ENCODE results near the gene NEDD8.

NEDD8 gene

GRCh38 chr14:24215495-24216344 is 16.4 kb downstream of the NEDD8 start, which contains the start of gene MDP1 (continued):
- TF ChIP-seq ZSCAN18 (tag by site-specific recombination; IDR thresholded peaks at IDR 0.05) (no peak; the same call in 1 of the 2 replicates), HOXA7 (CRISPR knock-in tag; IDR thresholded peaks at IDR 0.05; ENCODE audit: borderline replicate concordance) (no peak), ZNF214 (tag by site-specific recombination; IDR thresholded peaks at IDR 0.05; ENCODE audit: borderline replicate concordance) (no peak), ZNF416 (tag by site-specific recombination; IDR thresholded peaks at IDR 0.05) (no peak), ZNF585B (tag by site-specific recombination; IDR thresholded peaks at IDR 0.05) (no peak), ZNF394 (tag by site-specific recombination; IDR thresholded peaks at IDR 0.05; ENCODE audit: borderline replicate concordance) (peak; percentile 58; the same call in 1 of the 2 replicates), ZBTB49 (tag by site-specific recombination; IDR thresholded peaks at IDR 0.05; ENCODE audit: low read depth) (no peak)

- Histone ChIP-seq H3K4me1 (ENCODE audit: control insufficient read depth, insufficient read depth, low read length) (no peaks in the 10 kb centered on the region), H3K36me3 (ENCODE audit: control insufficient read depth in 2 of 2, insufficient read depth in 1 of 2, low read length in 2 of 2) (peaks cover 13 to 50% of the 10 kb centered on the region in 2 experiments), H3K4me3 (ENCODE audit: low read depth, low read length) (peak overlapping the region; percentile 26; the same call in 1 of the 2 replicates), H3K27ac (ENCODE audit: extremely low read depth, low read depth, low read length) (peak overlapping the region; percentile 94), H3K9me3 (ENCODE audit: control insufficient read depth, insufficient read depth, low read depth, low read length) (no peaks in the 10 kb centered on the region)
- TF ChIP-seq ZNF677 (tag by site-specific recombination; IDR thresholded peaks at IDR 0.05): no peak
- TF ChIP-seq ZNF600 (tag by site-specific recombination; IDR thresholded peaks at IDR 0.05): no peak
- TF ChIP-seq KLF7 (tag by site-specific recombination; IDR thresholded peaks at IDR 0.05; ENCODE audit: borderline replicate concordance): no peak
- no peak for TF ChIP-seq GLI4 (tag by site-specific recombination; IDR thresholded peaks at IDR 0.05)
- TF ChIP-seq ZNF549 (tag by site-specific recombination; IDR thresholded peaks at IDR 0.05): no peak
- no peak for TF ChIP-seq ZNF521 (tag by site-specific recombination; IDR thresholded peaks at IDR 0.05)
- TF ChIP-seq ZNF2 (tag by site-specific recombination; IDR thresholded peaks at IDR 0.05): no peak
- TF ChIP-seq FEZF1 (tag by site-specific recombination; IDR thresholded peaks at IDR 0.05): no peak
- no peak for TF ChIP-seq KLF8 (tag by site-specific recombination; IDR thresholded peaks at IDR 0.05)
- TF ChIP-seq IKZF3 (tag by site-specific recombination; IDR thresholded peaks at IDR 0.05): no peak
- no peak for TF ChIP-seq ZNF248 (tag by site-specific recombination; IDR thresholded peaks at IDR 0.05)
- TF ChIP-seq ZNF48 (tag by site-specific recombination; IDR thresholded peaks at IDR 0.05): no peak
- TF ChIP-seq GLI2 (tag by site-specific recombination; IDR thresholded peaks at IDR 0.05; ENCODE audit: borderline replicate concordance, low read depth): no peak
- TF ChIP-seq ZBTB21 (tag by site-specific recombination; IDR thresholded peaks at IDR 0.05): no peak
- no peak for TF ChIP-seq ZNF701 (tag by site-specific recombination; IDR thresholded peaks at IDR 0.05)
- no peak for TF ChIP-seq PRDM2 (tag by site-specific recombination; IDR thresholded peaks at IDR 0.05; ENCODE audit: borderline replicate concordance)
- no peak for TF ChIP-seq ZNF707 (tag by site-specific recombination; IDR thresholded peaks at IDR 0.05)
- POLR2A ChIA-PET: interaction anchor here (0.8 to 4.3 kb wide), 17 partner anchors 9 to 99 kb away, joined by 3 to 43 read pairs (median 5); partner anchors contain the start of genes DCAF11, EMC9, IPO4 and IRF9
- CTCF ChIA-PET: interaction anchor here (0.6 to 1.6 kb wide), 9 partner anchors 9 to 913 kb away, joined by 3 to 4 read pairs (median 3); no protein-coding TSS in a partner anchor
Measured at GRCh38 chr14:24213866-24214662, 18.1 kb downstream of the NEDD8 start.

All from HEK293 (cell line).